SK-N-MC (cell line): ENCODE results near the gene FSIP1.

Experiments
- EZH2 ChIP-seq: fragments of 200-600 bp; sonication (generic); IDR thresholded peaks from one replicate; pipeline ENCODE4 v1.6.1; 2017; ENCODE audit warnings: antibody characterized with exemption
- POLR2AphosphoS5 ChIP-seq: IDR thresholded peaks from 2 replicates; pipeline ENCODE4 v1.6.1; 2012; ENCODE audit warnings: mild to moderate bottlenecking, low read depth, low read length, borderline replicate concordance

- no peak for TF ChIP-seq EZH2
- no peak for TF ChIP-seq POLR2AphosphoS5
Measured at GRCh38 chr15:39602143-39602542, 180.5 kb downstream of the FSIP1 start.
